ENCODE data around the gene EPHB6.

- TF ChIP-seq CTCF (conservative IDR thresholded peaks at IDR 0.05; ENCODE audit: low read length): no peak
- TF ChIP-seq EZH2phosphoT487 (IDR thresholded peaks at IDR 0.05; ENCODE audit: borderline replicate concordance, low read depth, low read length): no peak
Measured at GRCh38 chr7:142917447-142917846, 62.6 kb downstream of the EPHB6 start.

Measured in OCI-LY7 (cell line).